Lower leg skin (tissue), 4 donors: Measurements from ENCODE around the gene SLC2A11. TPM values are rescaled to one million over a fixed set of nuclear protein-coding genes. Genes with fewer than 3 reads are reported as not detected.

Source experiments
- DNase-seq, 2 donors: peaks; one replicate each; pipeline ENCODE4 v3.0.0-alpha.2; 2019; ENCODE audit warnings: low spot score in 2 of 2
- H3K4me3 ChIP-seq: fragments of 200-600 bp; sonication (generic); 2 replicates; pipeline ENCODE4 v1.5.1; 2017; ENCODE audit warnings: mild to moderate bottlenecking, low read depth; ENCODE audit not compliant: poor library complexity, severe bottlenecking
- POLR2A ChIP-seq, 2 donors: fragments of 450-650 bp; IDR thresholded peaks; one replicate each; pipeline ENCODE4 v1.6.1; 2016 to 2017; ENCODE audit warnings: antibody characterized with exemption in 2 of 2, mild to moderate bottlenecking in 1 of 2, moderate library complexity in 1 of 2
- whole genome bisulfite sequencing, 2 donors: methylation state at CpG; one replicate each; pipeline ENCODE4 v1.1.5; 2018; 5-methylcytosine and 5-hydroxymethylcytosine counted together
- intact Hi-C: fragments of 100-400 bp; cut with DNase I; formaldehyde crosslinking; loops from one replicate; pipeline ENCODE4 v1.15.0; 2023; ENCODE audit warnings: low total_unique reads
- total RNA-seq, 4 donors: library from RNA; depleted of rRNA; stranded (reverse); fragments of >200 nt; gene quantifications; one replicate each; pipeline ENCODE4 v1.1.0, GENCODE V29; 2016
- TF ChIP-seq, protein P1 (sequence below), 3 donors: fragments of 450-650 bp; IDR thresholded peaks; one replicate each; pipeline ENCODE4 v1.5.1; 2016; ENCODE audit warnings: antibody characterized with exemption in 3 of 3, mild to moderate bottlenecking in 3 of 3, moderate library complexity in 2 of 3

The SLC2A11 gene
- total RNA-seq, 4 donors from 2014 or later: 5.0 to 11.1 (median 8.6) TPM

DNA sequence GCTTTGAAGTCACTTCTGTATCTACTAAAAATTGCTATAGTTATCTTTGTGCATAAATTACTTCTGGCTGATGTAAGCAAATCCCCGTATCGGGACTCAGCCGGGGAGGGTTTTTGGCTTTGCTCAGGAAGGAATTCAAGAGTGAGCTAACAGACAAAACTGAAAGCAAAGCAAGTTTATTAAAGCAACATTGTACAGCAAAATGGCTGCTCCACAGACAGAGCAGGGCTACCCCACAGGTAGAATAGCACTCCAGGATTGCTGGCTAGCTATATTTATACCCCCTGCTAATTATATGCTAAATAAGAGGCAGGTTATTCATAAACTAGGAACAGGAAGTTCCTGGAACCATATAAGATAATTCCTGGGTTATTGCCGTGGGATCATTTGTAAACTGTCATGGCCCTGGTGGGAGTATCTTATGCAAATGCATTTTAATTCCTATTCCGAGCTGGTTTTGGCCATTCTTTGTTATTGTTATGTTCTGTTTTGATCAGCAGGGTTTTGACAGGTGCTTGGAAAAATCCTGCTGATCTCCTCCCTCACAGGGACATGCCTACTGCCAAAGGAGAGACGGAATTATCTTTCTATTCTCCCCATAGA is 51.7 kb downstream of the SLC2A11 start:
- 42 to 53% methylated on average over 6 of the region's 6 CpGs for WGBS, 2 donors

GRCh38 chr22:23910496-23911190 is 53.0 kb downstream of the SLC2A11 start:
- TF ChIP-seq POLR2A (IDR thresholded peaks at IDR 0.05): no peak
- TF ChIP-seq, protein P1, sequence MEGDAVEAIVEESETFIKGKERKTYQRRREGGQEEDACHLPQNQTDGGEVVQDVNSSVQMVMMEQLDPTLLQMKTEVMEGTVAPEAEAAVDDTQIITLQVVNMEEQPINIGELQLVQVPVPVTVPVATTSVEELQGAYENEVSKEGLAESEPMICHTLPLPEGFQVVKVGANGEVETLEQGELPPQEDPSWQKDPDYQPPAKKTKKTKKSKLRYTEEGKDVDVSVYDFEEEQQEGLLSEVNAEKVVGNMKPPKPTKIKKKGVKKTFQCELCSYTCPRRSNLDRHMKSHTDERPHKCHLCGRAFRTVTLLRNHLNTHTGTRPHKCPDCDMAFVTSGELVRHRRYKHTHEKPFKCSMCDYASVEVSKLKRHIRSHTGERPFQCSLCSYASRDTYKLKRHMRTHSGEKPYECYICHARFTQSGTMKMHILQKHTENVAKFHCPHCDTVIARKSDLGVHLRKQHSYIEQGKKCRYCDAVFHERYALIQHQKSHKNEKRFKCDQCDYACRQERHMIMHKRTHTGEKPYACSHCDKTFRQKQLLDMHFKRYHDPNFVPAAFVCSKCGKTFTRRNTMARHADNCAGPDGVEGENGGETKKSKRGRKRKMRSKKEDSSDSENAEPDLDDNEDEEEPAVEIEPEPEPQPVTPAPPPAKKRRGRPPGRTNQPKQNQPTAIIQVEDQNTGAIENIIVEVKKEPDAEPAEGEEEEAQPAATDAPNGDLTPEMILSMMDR (IDR thresholded peaks at IDR 0.05): no peak
- no peak overlapping the region for H3K4me3 ChIP-seq
- intact Hi-C loops: no loop called here
- WGBS, 2 donors: 86 to 94% methylated on average over 3 of the region's 3 CpGs
- DNase-seq: peak in 1 of 2 donors; percentile 39

More for the DNA sequence above, 51.7 kb downstream of the SLC2A11 start:
- peak in 1 of 2 donors; percentile 31 for DNase-seq
- TF ChIP-seq POLR2A (IDR thresholded peaks at IDR 0.05): no peak
- TF ChIP-seq, protein P1 (IDR thresholded peaks at IDR 0.05): no peak
- intact Hi-C loops: no loop called here
- H3K4me3 ChIP-seq: no peak overlapping the region

GRCh38 chr22:23911318-23911980 is 53.8 kb downstream of the SLC2A11 start:
- 81% methylated on average over 12 of the region's 12 CpGs for WGBS, 2 donors
- intact Hi-C loops: no loop called here
- no peak overlapping the region for H3K4me3 ChIP-seq
- peak in 1 of 2 donors; percentile 59 for DNase-seq
- TF ChIP-seq POLR2A (IDR thresholded peaks at IDR 0.05): no peak
- TF ChIP-seq, protein P1 (IDR thresholded peaks at IDR 0.05): no peak

DNA sequence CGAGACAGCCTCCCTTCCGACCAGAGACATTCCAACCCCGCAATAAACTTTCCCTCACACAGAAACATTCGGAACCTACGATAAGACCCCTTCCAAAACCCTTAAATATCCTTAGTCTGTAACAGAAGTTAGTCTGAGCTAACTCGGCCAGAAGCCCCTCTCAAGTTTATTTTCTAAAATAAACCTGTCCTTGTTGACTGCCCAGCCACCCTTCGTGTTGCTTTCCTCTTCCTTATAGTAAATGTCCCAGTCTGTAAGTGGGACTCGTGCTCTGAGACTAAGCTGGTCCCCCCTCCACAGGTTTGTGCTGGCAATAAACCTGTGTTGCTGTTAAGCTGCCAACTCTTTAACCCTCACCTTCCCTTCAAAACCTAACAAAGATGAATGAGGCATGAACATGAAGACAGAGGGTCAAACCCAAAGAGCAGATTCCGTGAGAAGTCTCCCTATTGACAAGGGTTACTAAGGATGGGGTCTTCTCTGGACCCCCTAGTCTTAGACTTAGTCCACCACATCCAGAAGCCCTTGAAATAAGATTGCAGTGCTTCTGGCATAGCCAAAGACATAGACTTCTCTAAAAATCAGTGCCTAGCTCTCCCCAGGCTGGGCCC is 54.7 kb downstream of the SLC2A11 start:
- intact Hi-C loops: no loop called here
- TF ChIP-seq, protein P1 (IDR thresholded peaks at IDR 0.05): no peak
- no peak for TF ChIP-seq POLR2A (IDR thresholded peaks at IDR 0.05)
- WGBS, 2 donors: 90% methylated on average over 9 of the region's 9 CpGs
- peak in 1 of 2 donors; percentile 23 for DNase-seq
- H3K4me3 ChIP-seq: no peak overlapping the region

- intact Hi-C loops: no loop called here
- TF ChIP-seq, protein P1 (IDR thresholded peaks at IDR 0.05): no peak
- TF ChIP-seq POLR2A (IDR thresholded peaks at IDR 0.05): no peak
- 0 to 3% methylated on average over 1 of the region's 1 CpG for WGBS, 2 donors
- peak overlapping the region; percentile 36 for H3K4me3 ChIP-seq
- DNase-seq: no peak
Observed at GRCh38 chr22:23913306-23913660, 55.6 kb downstream of the SLC2A11 start.
